ENCODE results near the gene KCNN1.

GRCh38 chr19:18010149-18010548 is 43.2 kb downstream of the KCNN1 start:
- no peak for TF ChIP-seq POU6F1 (CRISPR knock-in tag; IDR thresholded peaks at IDR 0.05; ENCODE audit: borderline replicate concordance, low read depth)
- no peak for TF ChIP-seq ISL1 (CRISPR knock-in tag; IDR thresholded peaks at IDR 0.05)
- TF ChIP-seq ZFP3 (CRISPR knock-in tag; IDR thresholded peaks at IDR 0.05): no peak
- TF ChIP-seq ARNTL (CRISPR knock-in tag; IDR thresholded peaks at IDR 0.05; ENCODE audit: borderline replicate concordance, low read depth): no peak
- no peak for TF ChIP-seq ZNF565 (CRISPR knock-in tag; conservative IDR thresholded peaks at IDR 0.05; ENCODE audit: low read depth)
- TF ChIP-seq CSRNP3 (CRISPR knock-in tag; IDR thresholded peaks at IDR 0.05): no peak
- no peak for TF ChIP-seq PATZ1 (CRISPR knock-in tag; IDR thresholded peaks at IDR 0.05; ENCODE audit: borderline replicate concordance)
- TF ChIP-seq SNAI2 (CRISPR knock-in tag; IDR thresholded peaks at IDR 0.05): no peak
- TF ChIP-seq ESRRG (CRISPR knock-in tag; IDR thresholded peaks at IDR 0.05): no peak
- TF ChIP-seq PPARA (CRISPR knock-in tag; IDR thresholded peaks at IDR 0.05; ENCODE audit: borderline replicate concordance): no peak
- TF ChIP-seq ZFP30 (CRISPR knock-in tag; IDR thresholded peaks at IDR 0.05): no peak
- TF ChIP-seq BACH2 (CRISPR knock-in tag; IDR thresholded peaks at IDR 0.05; ENCODE audit: borderline replicate concordance): no peak

Data from SK-N-SH treated with all-trans-retinoic acid at 6 μM for 48 hours (cell line).